CD4-positive, alpha-beta T cell treated with Interleukin-17A for 1 hour (primary cell): ENCODE measurements around the gene CRYBG1.
"Not testable (repeated sequence)": the region's sequence is repeated elsewhere in the genome, so short reads cannot be mapped to it uniquely, and the experiment has no call there.

Experiments used
- DNase-seq: peaks from one replicate; pipeline ENCODE4 v3.0.0-alpha.2; 2020

CRYBG1 gene

GRCh38 chr6:106533054-106533453 lies 172.5 kb downstream of the CRYBG1 start:
- DNase-seq = no peak

DNA sequence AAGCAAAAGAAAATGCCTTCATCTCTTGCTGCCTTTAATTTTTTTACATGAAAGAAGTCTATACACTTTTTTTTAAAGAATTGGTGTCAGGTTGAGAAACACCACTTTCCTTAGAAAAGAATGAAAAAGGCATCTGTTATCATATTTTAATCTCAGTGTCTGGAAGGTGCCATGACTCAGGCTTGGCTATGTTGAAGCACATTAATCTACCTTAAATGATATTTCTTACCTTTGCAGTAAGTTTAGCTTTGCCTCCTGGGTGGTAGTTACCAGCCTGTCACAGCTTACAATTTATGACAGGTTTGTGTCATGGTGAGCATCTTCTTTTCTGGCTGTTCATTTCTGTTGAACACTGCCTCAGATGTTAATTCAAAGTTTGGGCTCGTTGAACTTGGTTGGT lies 173.5 kb downstream of the CRYBG1 start:
- no peak for DNase-seq

- peak; percentile 50 for DNase-seq
Observed at GRCh38 chr6:106534564-106534982, 174.1 kb downstream of the CRYBG1 start.

DNA sequence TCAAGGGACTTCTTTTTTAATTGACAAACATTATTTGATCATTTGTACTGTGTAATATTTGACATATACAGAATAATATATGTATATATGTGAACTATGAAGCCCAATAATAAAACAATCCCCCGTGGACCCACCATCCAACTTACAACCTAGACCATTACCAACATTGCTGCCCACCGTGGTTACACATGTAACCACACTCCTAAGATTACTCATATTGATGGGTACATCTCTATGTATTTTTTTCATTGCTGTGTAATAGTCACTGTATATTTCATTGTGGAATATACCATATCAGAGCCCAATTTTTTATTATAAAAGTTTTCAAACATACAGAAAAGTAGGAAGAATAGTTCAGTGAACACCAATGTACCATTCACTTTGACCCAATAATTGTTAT lies 174.5 kb downstream of the CRYBG1 start:
- DNase-seq = no peak

GRCh38 chr6:106536357-106536756 lies 175.8 kb downstream of the CRYBG1 start:
- no peak for DNase-seq

DNA sequence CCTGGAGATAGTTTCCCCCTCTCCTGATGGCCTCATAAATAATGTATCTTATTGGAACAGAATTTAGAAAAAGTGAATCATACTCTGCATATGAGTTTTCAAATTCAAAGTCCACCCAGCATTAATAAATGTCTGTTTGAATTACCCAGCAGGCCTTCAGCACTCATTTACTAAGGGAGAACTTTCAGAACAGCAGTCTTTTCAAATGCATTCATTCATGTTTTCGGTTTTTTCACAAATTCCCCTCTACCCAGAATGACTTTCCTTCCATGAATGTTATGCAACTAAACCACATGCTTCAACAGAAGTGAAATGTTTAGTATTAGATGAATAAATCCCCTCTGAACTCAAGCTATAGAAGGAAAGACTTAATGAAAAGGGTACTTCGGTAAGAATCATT lies 176.3 kb downstream of the CRYBG1 start:
- no peak for DNase-seq

DNA sequence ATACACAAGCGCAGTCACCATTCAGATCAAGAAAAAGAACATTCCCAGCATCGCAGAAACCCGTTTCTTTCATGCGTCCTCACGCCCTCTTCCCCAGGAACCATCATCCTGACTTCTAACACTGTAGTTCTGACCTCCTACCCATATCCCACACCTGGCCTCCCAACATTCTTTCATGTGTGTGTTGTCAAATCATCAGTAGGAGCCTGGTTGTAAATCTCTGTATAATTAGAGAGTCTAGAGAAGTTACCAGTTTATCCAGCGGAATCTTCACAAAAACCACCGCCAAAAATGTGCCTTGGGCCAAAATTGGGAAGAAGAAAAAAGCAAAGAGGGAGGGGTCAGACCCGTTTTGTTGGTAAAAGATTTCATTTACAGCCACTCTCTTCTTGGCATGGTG lies 177.1 kb downstream of the CRYBG1 start:
- no peak for DNase-seq

GRCh38 chr6:106538145-106538544 lies 177.6 kb downstream of the CRYBG1 start:
- peak; percentile 39 for DNase-seq

GRCh38 chr6:106539936-106540335 lies 179.4 kb downstream of the CRYBG1 start:
- no peak for DNase-seq

DNA sequence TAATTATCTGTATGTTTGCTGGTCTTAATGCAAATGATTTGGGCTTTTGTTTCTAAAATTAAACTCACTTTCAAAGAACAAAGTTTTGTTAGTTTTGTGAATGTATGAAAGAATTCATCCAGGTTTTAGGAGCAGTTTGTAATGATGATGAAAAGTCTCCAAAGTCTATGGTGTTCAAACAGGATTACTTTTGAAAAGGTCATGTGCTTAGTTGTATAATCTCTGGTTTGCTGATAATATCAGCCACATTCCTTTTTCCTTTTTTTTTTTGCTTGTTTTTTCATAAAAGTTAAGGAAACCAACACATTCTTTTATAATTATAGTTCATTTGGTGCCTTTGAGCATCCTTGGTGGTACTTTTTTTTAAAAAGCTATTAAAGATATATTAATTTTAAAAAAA lies 179.9 kb downstream of the CRYBG1 start:
- no peak for DNase-seq

DNA sequence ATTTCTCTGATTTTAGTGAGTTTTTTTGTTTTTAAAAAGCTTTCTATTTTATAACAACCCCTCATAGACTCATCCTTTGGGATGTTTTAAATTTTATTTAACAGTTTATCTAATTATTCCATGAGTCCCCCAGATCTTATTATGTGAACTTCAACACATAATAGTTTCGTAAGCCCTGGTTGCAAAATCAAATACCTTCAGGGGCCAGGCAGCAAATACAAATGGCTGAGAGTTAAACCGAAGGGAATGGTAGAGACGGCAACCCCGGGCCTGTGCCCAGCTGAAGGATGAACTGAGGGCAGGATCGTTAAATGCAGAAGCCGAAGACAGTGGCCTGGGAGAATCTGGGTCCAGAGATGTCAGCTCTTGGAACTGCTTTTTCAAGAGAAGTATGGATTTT lies 180.4 kb downstream of the CRYBG1 start:
- no peak for DNase-seq

GRCh38 chr6:106546261-106546690 lies 185.8 kb downstream of the CRYBG1 start:
- DNase-seq = peak; percentile 24

DNA sequence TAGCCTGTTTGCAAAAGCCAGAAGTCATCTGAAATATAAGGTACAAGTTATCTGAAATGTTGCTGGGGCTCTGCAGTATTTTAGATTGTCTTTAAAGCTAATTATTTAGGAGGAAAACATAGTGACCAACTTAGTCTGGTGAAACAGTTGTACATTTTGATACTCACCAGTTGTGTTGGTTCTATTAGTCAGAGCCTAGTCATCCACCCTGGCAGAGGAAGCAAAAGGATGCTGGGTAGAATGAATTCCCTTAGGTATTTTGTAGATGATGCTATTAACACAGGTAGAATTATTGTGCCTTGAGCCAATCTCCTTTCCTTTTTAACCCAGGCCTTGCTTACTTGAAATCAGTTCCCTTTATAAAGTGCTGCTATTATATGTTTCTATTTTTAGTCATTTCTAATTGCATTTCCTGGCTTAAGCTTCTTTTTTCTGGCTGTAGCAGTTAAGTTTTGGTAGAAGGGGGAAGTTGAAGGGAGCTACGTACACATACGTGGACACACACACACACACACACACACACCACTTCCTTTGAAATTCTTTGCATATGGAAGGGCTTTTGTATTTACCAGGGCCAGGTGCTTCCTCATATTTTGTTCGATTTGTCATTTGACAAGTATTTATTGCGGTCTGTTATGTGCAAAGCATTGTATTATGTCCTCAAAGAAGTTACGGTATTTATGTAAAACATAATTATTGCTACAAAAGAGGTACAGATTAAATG lies 186.3 kb downstream of the CRYBG1 start:
- DNase-seq = peak; percentile 36

- DNase-seq = peak; percentile 39
Observed at GRCh38 chr6:106547601-106548453, 187.3 kb downstream of the CRYBG1 start.

- DNase-seq = not testable (repeated sequence)
Observed at GRCh38 chr6:106548926-106549455, 188.5 kb downstream of the CRYBG1 start.

GRCh38 chr6:106549521-106549920 lies 189.0 kb downstream of the CRYBG1 start:
- DNase-seq = no peak

- DNase-seq = no peak
Observed at GRCh38 chr6:106551155-106551554, 190.6 kb downstream of the CRYBG1 start.

DNA sequence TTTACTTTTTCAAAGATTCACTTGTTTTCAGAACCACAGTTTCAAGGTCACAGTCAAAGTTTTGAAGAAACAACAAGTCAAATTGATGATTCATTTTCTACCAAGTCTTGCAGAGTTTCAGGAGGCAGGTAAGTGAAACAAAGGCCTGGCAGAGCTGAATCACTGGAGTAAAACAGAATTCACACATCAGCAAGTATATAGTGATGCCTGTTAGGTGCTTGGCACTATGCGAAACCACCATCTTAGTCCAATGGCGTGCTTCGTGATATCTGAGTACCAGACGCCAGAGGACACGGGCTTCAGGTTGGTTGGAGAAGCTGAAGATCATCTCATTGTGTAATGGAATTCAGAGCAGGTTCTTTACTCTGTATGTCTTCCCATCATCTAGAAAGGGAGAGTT lies 192.9 kb downstream of the CRYBG1 start:
- no peak for DNase-seq

GRCh38 chr6:106555767-106556166 lies 195.2 kb downstream of the CRYBG1 start:
- no peak for DNase-seq

DNA sequence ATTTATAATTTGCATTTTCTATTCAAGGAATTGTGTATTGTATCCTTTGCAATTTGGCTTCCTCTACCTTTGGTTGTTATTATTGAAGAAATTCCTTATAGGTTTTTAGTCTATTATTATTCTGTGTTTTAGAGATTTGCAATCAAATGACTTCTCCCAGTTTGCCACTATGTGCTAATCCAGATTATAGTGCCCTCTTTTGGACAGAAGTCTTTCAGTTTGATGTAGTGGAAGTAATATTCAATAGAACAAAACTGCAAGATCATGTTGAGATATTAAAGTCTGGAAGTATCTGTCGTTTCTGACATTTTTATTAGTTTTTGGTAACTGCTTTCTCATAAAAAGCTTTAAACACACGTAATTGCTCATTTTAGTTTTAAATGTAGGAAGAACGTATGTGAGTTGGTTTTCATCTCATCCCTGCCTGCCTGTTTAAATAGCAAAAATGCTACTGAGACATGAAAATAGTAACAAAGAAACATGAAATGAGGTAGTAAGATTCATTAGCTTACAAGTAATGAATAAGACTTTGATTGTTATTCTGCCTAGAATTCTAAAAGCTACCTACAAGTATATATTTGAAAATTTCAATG lies 195.9 kb downstream of the CRYBG1 start:
- DNase-seq = peak; percentile 65

DNA sequence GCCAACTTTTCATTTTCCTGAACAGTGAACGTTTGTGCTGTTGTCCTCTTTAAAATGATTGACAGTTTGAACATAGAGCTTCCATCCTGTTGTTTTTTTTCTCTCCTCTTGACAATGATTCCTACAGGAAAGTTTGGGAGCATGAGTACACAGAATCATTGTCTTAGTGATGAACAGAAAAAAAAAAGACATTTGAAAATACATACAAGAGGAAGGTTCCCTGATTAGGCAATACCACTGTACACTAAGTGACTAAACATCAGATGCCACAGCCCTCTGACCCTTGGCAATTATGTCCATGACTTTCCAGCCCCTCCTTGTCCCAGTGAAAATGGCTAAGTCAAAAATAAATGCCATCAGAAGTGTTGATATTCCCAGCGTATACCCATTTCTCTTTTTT lies 197.3 kb downstream of the CRYBG1 start:
- DNase-seq = no peak

DNA sequence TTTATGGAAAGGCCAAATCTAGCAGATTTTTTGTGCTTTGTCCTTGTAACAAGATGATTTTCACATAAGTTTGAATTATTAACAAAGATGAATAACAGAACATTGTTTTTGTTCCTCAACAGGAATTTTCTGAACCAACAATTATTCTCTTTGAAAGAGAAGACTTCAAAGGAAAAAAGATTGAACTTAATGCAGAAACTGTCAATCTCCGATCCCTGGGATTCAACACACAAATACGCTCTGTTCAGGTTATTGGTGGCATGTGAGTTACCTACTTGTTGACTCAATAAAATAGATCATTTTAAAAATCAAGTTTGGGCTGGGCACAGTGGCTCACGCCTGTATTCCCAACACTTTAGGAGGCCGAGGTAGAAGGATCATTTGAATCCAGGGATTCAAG lies 197.8 kb downstream of the CRYBG1 start:
- no peak for DNase-seq

DNA sequence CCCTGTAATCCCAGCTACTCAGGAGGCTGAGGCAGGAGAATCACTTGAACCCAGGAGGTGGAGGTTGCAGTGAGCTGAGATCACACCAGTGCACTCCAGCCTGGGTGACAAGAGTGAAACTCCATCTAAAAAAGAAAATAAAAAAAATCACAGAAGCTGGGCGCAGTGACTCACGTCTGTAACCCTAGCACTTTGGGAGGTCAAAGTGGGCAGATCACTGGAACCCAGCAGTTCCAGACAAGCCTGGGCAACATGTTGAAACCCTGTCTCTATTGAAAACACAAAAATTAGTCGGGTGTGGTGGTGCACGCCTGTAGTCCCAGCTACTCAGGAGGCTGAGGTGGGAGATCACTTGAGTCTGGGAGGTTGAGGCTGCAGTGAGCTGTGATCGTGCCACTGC lies 199.1 kb downstream of the CRYBG1 start:
- not testable (repeated sequence) for DNase-seq
